BJ (cell line): Measurements from ENCODE around the gene MICAL3. TPM values are rescaled to one million over a fixed set of nuclear protein-coding genes. Genes with fewer than 3 reads are reported as not detected.
"Not testable (repeated sequence)": the region's sequence is repeated elsewhere in the genome, so short reads cannot be mapped to it uniquely, and the experiment has no call there.

Experiments
- CTCF ChIA-PET: fragments of 350-600 bp; formaldehyde crosslinking; extraction: SDS; loops from one replicate; lab custom pipeline; 2021; ENCODE audit warnings: antibody characterized with exemption, inconsistent platforms; lab: Yijun Ruan, JAX
- POLR2A ChIA-PET: fragments of 300-600 bp; sonication (Branson Sonifier 250); formaldehyde crosslinking; extraction: SDS; loops from one replicate; lab custom pipeline; 2021; ENCODE audit warnings: antibody characterized with exemption; lab: Charles Lee
- DNase-seq: peaks from one replicate; pipeline ENCODE4 v3.0.0-alpha.2; 2011; ENCODE audit warnings: low read depth
- H3K27me3 ChIP-seq: 2 replicates; pipeline ENCODE4 v1.6.0; 2011; ENCODE audit warnings: low read length; ENCODE audit not compliant: control insufficient read depth, insufficient read depth
- H3K36me3 ChIP-seq: 2 replicates; pipeline ENCODE4 v1.5.1; 2011; ENCODE audit warnings: low read length; ENCODE audit not compliant: control insufficient read depth, insufficient read depth
- H3K4me3 ChIP-seq: 2 replicates; pipeline ENCODE4 v1.5.1; 2011; ENCODE audit warnings: low read depth, mild to moderate bottlenecking, control low read depth, low read length
- CTCF ChIP-seq: IDR thresholded peaks from 2 replicates; pipeline ENCODE4 v1.5.1; 2011; ENCODE audit warnings: low read depth, mild to moderate bottlenecking, control low read depth, inconsistent platforms, low read length, moderate library complexity; ENCODE audit not compliant: insufficient read depth
- polyA plus RNA-seq: library from polyadenylated mRNA; depleted of rRNA; stranded (reverse); fragments of >200 nt; gene quantifications from 2 replicates; pipeline ENCODE4 v1.2.3, GENCODE V29; 2011

MICAL3 gene
- polyA plus RNA-seq, 1 experiment, result 16.4 TPM

GRCh38 chr22:17880020-17880419 lies 144.3 kb downstream of the MICAL3 start:
- ChIA-PET POLR2A (no interaction called here), CTCF (interaction anchor here (1.5 kb wide), 1 partner anchor 11 kb away, joined by 3 read pairs; no protein-coding TSS in a partner anchor)
- peaks cover 16% of the 10 kb centered on the region for H3K36me3 ChIP-seq
- DNase-seq, result no peak
- no peak overlapping the region for H3K4me3 ChIP-seq
- TF ChIP-seq CTCF, result no peak
- no peaks in the 10 kb centered on the region for H3K27me3 ChIP-seq

- H3K36me3 ChIP-seq, result peaks cover 11% of the 10 kb centered on the region
- no peaks in the 10 kb centered on the region for H3K27me3 ChIP-seq
- DNase-seq, result peak; percentile 7
- POLR2A ChIA-PET, result no interaction called here
- CTCF ChIA-PET, result interaction anchor here (1.4 to 1.6 kb wide), 2 partner anchors 10 to 197 kb away, joined by 4 to 6 read pairs; no protein-coding TSS in a partner anchor
- TF ChIP-seq CTCF, result no peak
- no peak overlapping the region for H3K4me3 ChIP-seq
Observed at GRCh38 chr22:17878941-17879340, 145.4 kb downstream of the MICAL3 start.

- Histone ChIP-seq H3K36me3 (peaks cover 14% of the 10 kb centered on the region), H3K4me3 (no peak overlapping the region), H3K27me3 (no peaks in the 10 kb centered on the region)
- DNase-seq, result no peak
- CTCF ChIA-PET, result interaction anchor here (1.4 to 1.6 kb wide), 2 partner anchors 10 to 198 kb away, joined by 4 to 6 read pairs; no protein-coding TSS in a partner anchor
- POLR2A ChIA-PET, result no interaction called here
- no peak for TF ChIP-seq CTCF
Observed at GRCh38 chr22:17878186-17878694, 146.1 kb downstream of the MICAL3 start.

- POLR2A ChIA-PET, H3K4me3 ChIP-seq, H3K27me3 ChIP-seq, DNase-seq: not testable (repeated sequence)
- peaks cover 15% of the 10 kb centered on the region for H3K36me3 ChIP-seq
- CTCF ChIA-PET, result interaction anchor here (1.2 kb wide), 1 partner anchor 199 kb away, joined by 6 read pairs; no protein-coding TSS in a partner anchor
Observed at GRCh38 chr22:17876878-17877855, 147.2 kb downstream of the MICAL3 start.

- no peak overlapping the region for H3K4me3 ChIP-seq
- H3K27me3 ChIP-seq, result no peaks in the 10 kb centered on the region
- TF ChIP-seq CTCF, result 0 out of 2 replicates have a peak, but pooled peaks have one; percentile 17
- ChIA-PET POLR2A (no interaction called here), CTCF (interaction anchor here (0.9 to 1.2 kb wide), 2 partner anchors 34 to 200 kb away, joined by 3 to 6 read pairs; no protein-coding TSS in a partner anchor)
- H3K36me3 ChIP-seq, result peaks cover 18% of the 10 kb centered on the region
- DNase-seq, result no peak
Observed at GRCh38 chr22:17876306-17876831, 148.0 kb downstream of the MICAL3 start.
